Measurements from ENCODE around the gene FGFR2. TPM values are rescaled to one million over a fixed set of nuclear protein-coding genes. Genes with fewer than 3 reads are reported as not detected.

Gene FGFR2
- total and polyA plus RNA-seq, 2 donors (not counting 3 experiments of a cell fraction or from before 2014, with no cell fraction given): 0.06 TPM; not detected in 1

DNA sequence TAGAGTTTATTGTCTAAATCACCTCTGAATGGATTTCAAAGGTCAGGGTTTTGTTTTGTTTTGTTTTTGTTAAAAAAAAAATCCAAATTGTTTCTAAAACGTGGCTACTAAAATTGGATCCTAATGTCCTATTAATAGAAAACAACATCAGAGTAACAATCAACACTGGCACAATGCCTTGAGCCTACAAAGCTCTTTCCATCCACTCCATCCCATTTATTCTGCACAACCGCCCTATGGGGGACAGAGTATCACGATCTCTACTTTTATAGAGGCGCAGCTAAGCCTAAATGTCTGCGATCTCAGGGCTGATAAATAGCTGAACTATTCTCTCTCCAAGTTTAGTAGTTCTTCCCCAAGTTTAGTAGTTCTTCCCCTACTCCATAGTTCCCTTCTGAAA, 78.8 kb downstream of the FGFR2 start:
- Histone ChIP-seq H3K4me1 (ENCODE audit: control insufficient read depth, extremely low read depth, insufficient read depth, low read length) (peaks cover 11% of the 10 kb centered on the region), H4K20me1 (replicated peaks; ENCODE audit: control insufficient read depth, extremely low read depth, insufficient read depth, low read length) (no peaks in the 10 kb centered on the region), H3K9me1 (replicated peaks; ENCODE audit: control insufficient read depth, extremely low read depth, insufficient read depth, low read length) (no peaks in the 10 kb centered on the region), H3K9ac (replicated peaks; ENCODE audit: extremely low read depth, insufficient read depth, low read length) (no peak overlapping the region), H3K9me3 (replicated peaks; ENCODE audit: control insufficient read depth, insufficient read depth, low read length) (peaks cover 2% of the 10 kb centered on the region), H3K4me3 (replicated peaks in 1 of 3; ENCODE audit: insufficient read depth in 1 of 3, low read depth in 1 of 3, low read length in 3 of 3) (no peak overlapping the region), H3K36me3 (ENCODE audit: control insufficient read depth in 2 of 2, extremely low read depth in 1 of 2, insufficient read depth in 2 of 2, low read length in 2 of 2) (no peaks in the 10 kb centered on the region), H3K4me2 (ENCODE audit: insufficient read depth, low read length) (no peak overlapping the region), H3K27me3 (ENCODE audit: control insufficient read depth in 2 of 2, insufficient read depth in 2 of 2, low read length in 2 of 2) (no peaks in the 10 kb centered on the region), H3K79me2 (ENCODE audit: control insufficient read depth, insufficient read depth, low read length) (no peaks in the 10 kb centered on the region), H3K27ac (ENCODE audit: insufficient read depth, low read depth, low read length) (no peak overlapping the region), H2AFZ (ENCODE audit: low read depth, low read length) (no peak overlapping the region)
- BruUV-seq (replicated peaks): no TSS peak
- ChIA-PET CTCF (no interaction called here), POLR2A (no interaction called here)
- TF ChIP-seq EZH2 (IDR thresholded peaks at IDR 0.05; ENCODE audit: borderline replicate concordance, low read depth, low read length, severe bottlenecking): no peak
- TF ChIP-seq, protein P1, sequence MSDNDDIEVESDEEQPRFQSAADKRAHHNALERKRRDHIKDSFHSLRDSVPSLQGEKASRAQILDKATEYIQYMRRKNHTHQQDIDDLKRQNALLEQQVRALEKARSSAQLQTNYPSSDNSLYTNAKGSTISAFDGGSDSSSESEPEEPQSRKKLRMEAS (IDR thresholded peaks at IDR 0.05; ENCODE audit: insufficient read depth, insufficient read length): no peak
- DNase-seq (ENCODE audit: low read depth, low spot score) (no peak), FAIRE-seq (no peak)
- dilution Hi-C loops (cut with MboI; ENCODE audit: extremely low pct_ligation_motif_present, low sequenced_read_pairs) (no loop called here), intact Hi-C loops (cut with micrococcal nuclease) (no loop called here)

DNA sequence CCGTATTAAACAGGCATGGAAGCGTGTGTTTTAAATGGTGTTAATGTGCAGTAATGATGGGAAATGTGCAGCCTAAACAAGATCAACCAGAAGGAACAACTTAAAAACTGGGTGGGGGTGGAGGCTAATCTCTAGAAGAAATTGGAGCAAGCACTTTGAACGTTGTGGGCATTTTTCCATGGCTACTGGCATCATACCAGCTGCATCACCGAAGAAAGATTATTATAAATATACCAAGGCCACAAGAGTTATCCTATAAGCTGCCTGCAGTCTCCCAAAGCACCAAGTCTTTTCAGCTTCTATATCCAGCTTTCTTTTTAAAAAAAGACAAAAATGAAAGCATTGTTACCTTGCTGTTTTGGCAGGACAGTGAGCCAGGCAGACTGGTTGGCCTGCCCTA, 79.9 kb downstream of the FGFR2 start:
- Histone ChIP-seq H3K4me2 (ENCODE audit: insufficient read depth, low read length) (no peak overlapping the region), H3K79me2 (ENCODE audit: control insufficient read depth, insufficient read depth, low read length) (no peaks in the 10 kb centered on the region), H3K9ac (replicated peaks; ENCODE audit: extremely low read depth, insufficient read depth, low read length) (no peak overlapping the region), H4K20me1 (replicated peaks; ENCODE audit: control insufficient read depth, extremely low read depth, insufficient read depth, low read length) (no peaks in the 10 kb centered on the region), H3K4me1 (ENCODE audit: control insufficient read depth, extremely low read depth, insufficient read depth, low read length) (peaks cover 11% of the 10 kb centered on the region), H3K9me3 (replicated peaks; ENCODE audit: control insufficient read depth, insufficient read depth, low read length) (peaks cover 2% of the 10 kb centered on the region), H3K36me3 (ENCODE audit: control insufficient read depth in 2 of 2, extremely low read depth in 1 of 2, insufficient read depth in 2 of 2, low read length in 2 of 2) (no peaks in the 10 kb centered on the region), H3K27me3 (ENCODE audit: control insufficient read depth in 2 of 2, insufficient read depth in 2 of 2, low read length in 2 of 2) (no peaks in the 10 kb centered on the region), H3K9me1 (replicated peaks; ENCODE audit: control insufficient read depth, extremely low read depth, insufficient read depth, low read length) (no peaks in the 10 kb centered on the region), H3K27ac (ENCODE audit: insufficient read depth, low read depth, low read length) (no peak overlapping the region), H3K4me3 (replicated peaks in 1 of 3; ENCODE audit: insufficient read depth in 1 of 3, low read depth in 1 of 3, low read length in 3 of 3) (no peak overlapping the region), H2AFZ (ENCODE audit: low read depth, low read length) (no peak overlapping the region)
- intact Hi-C loops (cut with micrococcal nuclease): no loop called here
- FAIRE-seq: no peak
- dilution Hi-C loops (cut with MboI; ENCODE audit: extremely low pct_ligation_motif_present, low sequenced_read_pairs): no loop called here
- no peak for DNase-seq (ENCODE audit: low read depth, low spot score)
- TF ChIP-seq EZH2 (IDR thresholded peaks at IDR 0.05; ENCODE audit: borderline replicate concordance, low read depth, low read length, severe bottlenecking) (no peak), JUN (IDR thresholded peaks at IDR 0.05; ENCODE audit: borderline replicate concordance, insufficient read depth, insufficient read length, low read depth) (no peak)
- TF ChIP-seq, protein P2, sequence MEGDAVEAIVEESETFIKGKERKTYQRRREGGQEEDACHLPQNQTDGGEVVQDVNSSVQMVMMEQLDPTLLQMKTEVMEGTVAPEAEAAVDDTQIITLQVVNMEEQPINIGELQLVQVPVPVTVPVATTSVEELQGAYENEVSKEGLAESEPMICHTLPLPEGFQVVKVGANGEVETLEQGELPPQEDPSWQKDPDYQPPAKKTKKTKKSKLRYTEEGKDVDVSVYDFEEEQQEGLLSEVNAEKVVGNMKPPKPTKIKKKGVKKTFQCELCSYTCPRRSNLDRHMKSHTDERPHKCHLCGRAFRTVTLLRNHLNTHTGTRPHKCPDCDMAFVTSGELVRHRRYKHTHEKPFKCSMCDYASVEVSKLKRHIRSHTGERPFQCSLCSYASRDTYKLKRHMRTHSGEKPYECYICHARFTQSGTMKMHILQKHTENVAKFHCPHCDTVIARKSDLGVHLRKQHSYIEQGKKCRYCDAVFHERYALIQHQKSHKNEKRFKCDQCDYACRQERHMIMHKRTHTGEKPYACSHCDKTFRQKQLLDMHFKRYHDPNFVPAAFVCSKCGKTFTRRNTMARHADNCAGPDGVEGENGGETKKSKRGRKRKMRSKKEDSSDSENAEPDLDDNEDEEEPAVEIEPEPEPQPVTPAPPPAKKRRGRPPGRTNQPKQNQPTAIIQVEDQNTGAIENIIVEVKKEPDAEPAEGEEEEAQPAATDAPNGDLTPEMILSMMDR (IDR thresholded peaks at IDR 0.05; ENCODE audit: extremely low read depth in 1 of 2, insufficient read depth in 1 of 2, low read depth in 1 of 2, low read length in 2 of 2): no peak
- ChIA-PET CTCF (no interaction called here), POLR2A (no interaction called here)
- no TSS peak for BruUV-seq (replicated peaks)
